CD4-positive, alpha-beta T cell (primary cell): ENCODE results near the gene SETBP1. TPM values are rescaled to one million over a fixed set of nuclear protein-coding genes. Genes with fewer than 3 reads are reported as not detected.

ENCODE experiments used
- ATAC-seq: fragments of 200-7000 bp; cut with Tn5 transposase; one replicate; pipeline ENCODE4 v1.10.0; 2022; ENCODE audit warnings: mild to moderate bottlenecking; ENCODE audit not compliant: poor library complexity
- CTCF ChIA-PET: fragments of 350-600 bp; sonication (Branson Sonifier 250); formaldehyde crosslinking; loops from one replicate; lab custom pipeline; 2021; ENCODE audit warnings: antibody characterized with exemption, inconsistent platforms; lab: Charles Lee
- POLR2A ChIA-PET: fragments of 350-600 bp; sonication (Branson Sonifier 250); formaldehyde crosslinking; loops from one replicate; lab custom pipeline; 2021; ENCODE audit warnings: antibody characterized with exemption, inconsistent platforms; lab: Charles Lee
- DNase-seq, 14 experiments: peaks; one replicate each; pipeline ENCODE4 v3.0.0-alpha.2; 2013 to 2020; ENCODE audit warnings: mixed read lengths in 2 of 14
- H3K27ac ChIP-seq, 2 donors: one replicate each; pipeline versions ENCODE4 v1.5.1 to v1.7.0; 2013; ENCODE audit warnings: low read length in 2 of 2, low read depth in 1 of 2, mild to moderate bottlenecking in 1 of 2
- H3K27me3 ChIP-seq, 2 experiments: 1 replicate in 1 of 2; 2 replicates in 1 of 2; pipeline versions ENCODE4 v1.6.1 to v1.7.0; 2013; ENCODE audit warnings: low read length in 2 of 2, control low read depth in 1 of 2, mild to moderate bottlenecking in 1 of 2, moderate library complexity in 1 of 2; ENCODE audit not compliant: insufficient read depth in 2 of 2, control insufficient read depth in 1 of 2
- H3K36me3 ChIP-seq: one replicate; pipeline ENCODE4 v1.6.1; 2013; ENCODE audit warnings: low read length, control low read depth; ENCODE audit not compliant: insufficient read depth
- H3K4me1 ChIP-seq: one replicate; pipeline ENCODE4 v1.6.1; 2013; ENCODE audit warnings: low read length, control low read depth; ENCODE audit not compliant: insufficient read depth
- H3K4me3 ChIP-seq: one replicate; pipeline ENCODE4 v1.5.1; 2013; ENCODE audit warnings: mild to moderate bottlenecking, low read length, moderate library complexity
- H3K9me3 ChIP-seq, 2 experiments: 1 replicate in 1 of 2; 2 replicates in 1 of 2; pipeline versions ENCODE4 v1.6.1 to v1.7.0; 2013; ENCODE audit warnings: low read length in 2 of 2, mild to moderate bottlenecking in 2 of 2, control low read depth in 1 of 2, moderate library complexity in 1 of 2; ENCODE audit not compliant: control insufficient read depth in 1 of 2, insufficient read depth in 1 of 2
- H3K27ac Mint-ChIP-seq: one replicate; pipeline ENCODE4 v1.8.0; 2020; ENCODE audit warnings: mixed read lengths
- H3K27me3 Mint-ChIP-seq: one replicate; pipeline ENCODE4 v1.8.0; 2021; ENCODE audit warnings: mixed read lengths
- H3K36me3 Mint-ChIP-seq: one replicate; pipeline ENCODE4 v1.8.0; 2021; ENCODE audit warnings: low read depth, mixed read lengths
- H3K4me1 Mint-ChIP-seq: one replicate; pipeline ENCODE4 v1.8.0; 2021; ENCODE audit warnings: low read depth, mixed read lengths
- H3K4me3 Mint-ChIP-seq: one replicate; pipeline ENCODE4 v1.8.0; 2020; ENCODE audit warnings: mild to moderate bottlenecking, mixed read lengths
- H3K9me3 Mint-ChIP-seq: one replicate; pipeline ENCODE4 v1.8.0; 2020; ENCODE audit warnings: mixed read lengths
- intact Hi-C, 2 experiments: fragments of 100-400 bp; cut with DNase I in 1 of 2; cut with micrococcal nuclease in 1 of 2; formaldehyde crosslinking; loops; one replicate each; pipeline versions ENCODE4 v1.15.1 to v1.9.0; 2023 to 2025; cut with DNase I, micrococcal nuclease
- total RNA-seq, 174 experiments: library from RNA in 2 of 174; stranded (reverse) in 2 of 174; gene quantifications; one replicate each; pipeline ENCODE4 v1.2.3 and lab custom pipeline; 2021 to 2026
- TF ChIP-seq, protein P1 (sequence below): fragments of 200-600 bp; IDR thresholded peaks from one replicate; pipeline ENCODE4 v1.8.0; 2022; ENCODE audit warnings: antibody characterized with exemption, mild to moderate bottlenecking

The SETBP1 gene
- total RNA-seq, 2 experiments from 2014 or later, result 0.25 to 0.41 TPM

GRCh38 chr18:44793194-44793593 is 112.5 kb downstream of the SETBP1 start:
- Mint-ChIP-seq H3K9me3 (no peaks in the 10 kb centered on the region), H3K27ac (no peak overlapping the region), H3K4me3 (no peak overlapping the region), H3K27me3 (no peaks in the 10 kb centered on the region), H3K4me1 (no peaks in the 10 kb centered on the region), H3K36me3 (no peaks in the 10 kb centered on the region)
- Histone ChIP-seq H3K27me3 (no peaks in the 10 kb centered on the region), H3K9me3 (no peaks in the 10 kb centered on the region), H3K4me3 (no peak overlapping the region), H3K27ac (no peak overlapping the region), H3K4me1 (no peaks in the 10 kb centered on the region), H3K36me3 (no peaks in the 10 kb centered on the region)
- DNase-seq, result no peak
- intact Hi-C loops, result no loop called here
- TF ChIP-seq, protein P1, sequence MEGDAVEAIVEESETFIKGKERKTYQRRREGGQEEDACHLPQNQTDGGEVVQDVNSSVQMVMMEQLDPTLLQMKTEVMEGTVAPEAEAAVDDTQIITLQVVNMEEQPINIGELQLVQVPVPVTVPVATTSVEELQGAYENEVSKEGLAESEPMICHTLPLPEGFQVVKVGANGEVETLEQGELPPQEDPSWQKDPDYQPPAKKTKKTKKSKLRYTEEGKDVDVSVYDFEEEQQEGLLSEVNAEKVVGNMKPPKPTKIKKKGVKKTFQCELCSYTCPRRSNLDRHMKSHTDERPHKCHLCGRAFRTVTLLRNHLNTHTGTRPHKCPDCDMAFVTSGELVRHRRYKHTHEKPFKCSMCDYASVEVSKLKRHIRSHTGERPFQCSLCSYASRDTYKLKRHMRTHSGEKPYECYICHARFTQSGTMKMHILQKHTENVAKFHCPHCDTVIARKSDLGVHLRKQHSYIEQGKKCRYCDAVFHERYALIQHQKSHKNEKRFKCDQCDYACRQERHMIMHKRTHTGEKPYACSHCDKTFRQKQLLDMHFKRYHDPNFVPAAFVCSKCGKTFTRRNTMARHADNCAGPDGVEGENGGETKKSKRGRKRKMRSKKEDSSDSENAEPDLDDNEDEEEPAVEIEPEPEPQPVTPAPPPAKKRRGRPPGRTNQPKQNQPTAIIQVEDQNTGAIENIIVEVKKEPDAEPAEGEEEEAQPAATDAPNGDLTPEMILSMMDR, result no peak
- ChIA-PET POLR2A (no interaction called here), CTCF (no interaction called here)
- ATAC-seq, result no peak

- no peaks in the 10 kb centered on the region for H3K27me3 Mint-ChIP-seq
- DNase-seq, result no peak
- no peak overlapping the region for H3K4me3 Mint-ChIP-seq
- ATAC-seq, result no peak
- TF ChIP-seq, protein P1, result no peak
- Histone ChIP-seq H3K36me3 (no peaks in the 10 kb centered on the region), H3K4me1 (no peaks in the 10 kb centered on the region), H3K27me3 (no peaks in the 10 kb centered on the region), H3K4me3 (no peak overlapping the region), H3K27ac (no peak overlapping the region), H3K9me3 (no peaks in the 10 kb centered on the region)
- H3K36me3 Mint-ChIP-seq, result no peaks in the 10 kb centered on the region
- H3K27ac Mint-ChIP-seq, result no peak overlapping the region
- no peaks in the 10 kb centered on the region for H3K4me1 Mint-ChIP-seq
- CTCF ChIA-PET, result interaction anchor here (0.9 kb wide), 1 partner anchor 17 kb away, joined by 4 read pairs; no protein-coding TSS in a partner anchor
- no peaks in the 10 kb centered on the region for H3K9me3 Mint-ChIP-seq
- intact Hi-C loops, result no loop called here
- POLR2A ChIA-PET, result no interaction called here
These were observed 113.0 kb downstream of the SETBP1 start for GRCh38 chr18:44793685-44794084.

GRCh38 chr18:44795241-44795640 is 114.6 kb downstream of the SETBP1 start:
- Mint-ChIP-seq H3K36me3 (no peaks in the 10 kb centered on the region), H3K4me1 (no peaks in the 10 kb centered on the region), H3K9me3 (peaks cover under 1% of the 10 kb centered on the region), H3K27ac (no peak overlapping the region), H3K4me3 (no peak overlapping the region), H3K27me3 (no peaks in the 10 kb centered on the region)
- Histone ChIP-seq H3K9me3 (no peaks in the 10 kb centered on the region), H3K27ac (no peak overlapping the region), H3K4me1 (no peaks in the 10 kb centered on the region), H3K36me3 (no peaks in the 10 kb centered on the region), H3K27me3 (no peaks in the 10 kb centered on the region), H3K4me3 (no peak overlapping the region)
- TF ChIP-seq, protein P1, result no peak
- no peak for ATAC-seq
- ChIA-PET POLR2A (no interaction called here), CTCF (no interaction called here)
- intact Hi-C loops, result no loop called here
- DNase-seq, result no peak
